Liver (tissue), 2 donors: ENCODE measurements around the gene HCK.

Experiments used
- CTCF ChIP-seq: fragments of 150-350 bp; IDR thresholded peaks from 2 replicates; pipeline ENCODE4 v1.5.1; 2017; ENCODE audit warnings: improper control_type of control experiment, low read depth, low read length; ENCODE audit not compliant: missing input control
- REST ChIP-seq: IDR thresholded peaks from 2 replicates; pipeline ENCODE4 v1.6.1; 2016; ENCODE audit warnings: antibody characterized with exemption, mild to moderate bottlenecking
- donor health status: healthy.

- TF ChIP-seq CTCF (no peak), REST (no peak)
These were observed 15.3 kb downstream of the HCK start for GRCh38 chr20:32067234-32067821.
